B cell (primary cell): Measurements from ENCODE around the gene DACT3.

Experiments used
- CTCF ChIP-seq: fragments of 200-600 bp; IDR thresholded peaks from one replicate; pipeline ENCODE4 v1.8.0; 2022; ENCODE audit warnings: antibody characterized with exemption, mild to moderate bottlenecking
- EZH2 ChIP-seq: IDR thresholded peaks from 2 replicates; pipeline ENCODE4 v1.6.1; 2012; ENCODE audit warnings: borderline replicate concordance, low read depth, mild to moderate bottlenecking, moderate library complexity, low read length; ENCODE audit not compliant: insufficient read depth, poor library complexity, severe bottlenecking

- TF ChIP-seq CTCF, result no peak
- TF ChIP-seq EZH2, result no peak
Measured at GRCh38 chr19:46697204-46697960, 36.4 kb upstream of the DACT3 start.
